Cardiac muscle cell (in vitro differentiated cells and primary cell): Measurements from ENCODE around the gene EYA4. TPM values are rescaled to one million over a fixed set of nuclear protein-coding genes. Genes with fewer than 3 reads are reported as not detected.

Experiments used
- DNase-seq, 2 donors: peaks; one replicate each; pipeline versions ENCODE4 v3.0.0 to v3.0.0-alpha.2; 2010 to 2017; ENCODE audit warnings: low read depth in 1 of 2, low spot score in 1 of 2
- H3K27ac ChIP-seq: fragments of 200-600 bp; sonication (generic); 2 replicates; pipeline ENCODE4 v1.5.1; 2016
- H3K27me3 ChIP-seq: fragments of 200-600 bp; sonication (generic); 2 replicates; pipeline ENCODE4 v1.6.0; 2016; ENCODE audit warnings: control low read depth
- H3K36me3 ChIP-seq: fragments of 200-600 bp; sonication (generic); 2 replicates; pipeline ENCODE4 v1.5.1; 2016; ENCODE audit warnings: control low read depth
- H3K4me1 ChIP-seq: fragments of 200-600 bp; sonication (generic); 2 replicates; pipeline ENCODE4 v1.8.1; 2017; ENCODE audit warnings: low read depth, mild to moderate bottlenecking, mixed run types
- H3K4me3 ChIP-seq: fragments of 200-600 bp; sonication (generic); 2 replicates; pipeline ENCODE4 v1.5.1; 2016; ENCODE audit warnings: mild to moderate bottlenecking
- H3K9me3 ChIP-seq: fragments of 200-600 bp; sonication (generic); 2 replicates; pipeline ENCODE4 v1.5.1; 2017; ENCODE audit warnings: low read depth, mild to moderate bottlenecking, control low read depth
- polyA plus RNA-seq: library from polyadenylated mRNA; unstranded; fragments of >200 nt; fragmentation: Nextera tagmentation; extraction: Ambion mirVana; gene quantifications from 2 replicates; pipeline ENCODE4 v1.2.1, GENCODE V29; 2016
- total RNA-seq: library from RNA; depleted of rRNA; stranded (reverse); fragments of >200 nt; gene quantifications from 2 replicates; pipeline ENCODE4 v1.2.3, GENCODE V29; 2016
- TF ChIP-seq, protein P1 (sequence below): IDR thresholded peaks from 2 replicates; pipeline ENCODE4 v1.5.1; 2012; ENCODE audit warnings: low read depth, mild to moderate bottlenecking, low read length

The EYA4 gene
- total and polyA plus RNA-seq, 2 experiments from 2014 or later: 0.03 to 0.11 TPM

DNA sequence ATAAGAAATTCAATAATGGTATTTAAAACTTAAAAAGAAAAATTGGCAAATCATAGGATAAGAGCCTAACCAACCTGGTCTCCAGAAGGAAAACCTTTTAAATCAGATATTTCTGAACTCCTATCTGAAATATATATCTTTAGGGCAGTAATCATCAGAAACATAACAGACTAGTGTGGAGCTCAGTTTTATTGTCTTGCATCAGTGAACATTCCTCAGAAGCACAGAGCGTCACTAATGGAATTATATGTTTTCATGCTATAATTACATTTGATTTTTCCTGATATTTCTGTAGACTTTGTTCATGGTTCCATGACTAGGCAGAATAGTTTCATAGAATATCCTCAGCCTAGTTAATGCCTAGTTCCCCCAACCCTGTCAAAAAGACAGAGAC is 262.2 kb downstream of the EYA4 start:
- no peaks in the 10 kb centered on the region for H3K4me1 ChIP-seq
- DNase-seq: peak in 1 of 2 donors; percentile 36
- TF ChIP-seq, protein P1, sequence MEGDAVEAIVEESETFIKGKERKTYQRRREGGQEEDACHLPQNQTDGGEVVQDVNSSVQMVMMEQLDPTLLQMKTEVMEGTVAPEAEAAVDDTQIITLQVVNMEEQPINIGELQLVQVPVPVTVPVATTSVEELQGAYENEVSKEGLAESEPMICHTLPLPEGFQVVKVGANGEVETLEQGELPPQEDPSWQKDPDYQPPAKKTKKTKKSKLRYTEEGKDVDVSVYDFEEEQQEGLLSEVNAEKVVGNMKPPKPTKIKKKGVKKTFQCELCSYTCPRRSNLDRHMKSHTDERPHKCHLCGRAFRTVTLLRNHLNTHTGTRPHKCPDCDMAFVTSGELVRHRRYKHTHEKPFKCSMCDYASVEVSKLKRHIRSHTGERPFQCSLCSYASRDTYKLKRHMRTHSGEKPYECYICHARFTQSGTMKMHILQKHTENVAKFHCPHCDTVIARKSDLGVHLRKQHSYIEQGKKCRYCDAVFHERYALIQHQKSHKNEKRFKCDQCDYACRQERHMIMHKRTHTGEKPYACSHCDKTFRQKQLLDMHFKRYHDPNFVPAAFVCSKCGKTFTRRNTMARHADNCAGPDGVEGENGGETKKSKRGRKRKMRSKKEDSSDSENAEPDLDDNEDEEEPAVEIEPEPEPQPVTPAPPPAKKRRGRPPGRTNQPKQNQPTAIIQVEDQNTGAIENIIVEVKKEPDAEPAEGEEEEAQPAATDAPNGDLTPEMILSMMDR: no peak
- no peak overlapping the region for H3K4me3 ChIP-seq
- H3K27me3 ChIP-seq: no peaks in the 10 kb centered on the region
- no peaks in the 10 kb centered on the region for H3K36me3 ChIP-seq
- no peaks in the 10 kb centered on the region for H3K9me3 ChIP-seq
- no peak overlapping the region for H3K27ac ChIP-seq

DNA sequence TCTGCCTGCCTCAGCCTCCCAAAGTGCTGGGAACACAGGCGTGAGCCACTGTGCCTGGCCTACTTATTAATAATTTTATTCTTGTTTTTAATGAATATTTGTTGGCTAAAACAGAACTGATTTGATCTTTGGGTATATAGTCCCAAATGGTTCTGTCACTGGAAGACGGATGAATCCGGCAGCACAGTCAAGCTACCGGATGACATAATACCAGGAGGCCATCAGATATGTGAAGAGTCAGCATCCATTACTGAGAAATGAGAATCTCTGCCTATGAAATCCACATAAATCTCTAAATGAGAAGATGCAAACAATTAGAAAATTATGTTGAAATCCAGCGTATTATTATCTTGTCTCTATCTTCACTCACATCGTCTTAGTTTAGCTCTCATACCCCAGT is 263.0 kb downstream of the EYA4 start:
- no peak for DNase-seq
- H3K4me1 ChIP-seq: no peaks in the 10 kb centered on the region
- TF ChIP-seq, protein P1: no peak
- no peaks in the 10 kb centered on the region for H3K9me3 ChIP-seq
- H3K27ac ChIP-seq: no peak overlapping the region
- no peaks in the 10 kb centered on the region for H3K36me3 ChIP-seq
- no peaks in the 10 kb centered on the region for H3K27me3 ChIP-seq
- no peak overlapping the region for H3K4me3 ChIP-seq

- no peaks in the 10 kb centered on the region for H3K36me3 ChIP-seq
- H3K27me3 ChIP-seq: no peaks in the 10 kb centered on the region
- no peak overlapping the region for H3K27ac ChIP-seq
- DNase-seq: peak in 1 of 2 donors; percentile 39
- TF ChIP-seq, protein P1: no peak
- no peaks in the 10 kb centered on the region for H3K9me3 ChIP-seq
- H3K4me1 ChIP-seq: no peaks in the 10 kb centered on the region
- no peak overlapping the region for H3K4me3 ChIP-seq
Measured at GRCh38 chr6:133504761-133505160, 263.6 kb downstream of the EYA4 start.

DNA sequence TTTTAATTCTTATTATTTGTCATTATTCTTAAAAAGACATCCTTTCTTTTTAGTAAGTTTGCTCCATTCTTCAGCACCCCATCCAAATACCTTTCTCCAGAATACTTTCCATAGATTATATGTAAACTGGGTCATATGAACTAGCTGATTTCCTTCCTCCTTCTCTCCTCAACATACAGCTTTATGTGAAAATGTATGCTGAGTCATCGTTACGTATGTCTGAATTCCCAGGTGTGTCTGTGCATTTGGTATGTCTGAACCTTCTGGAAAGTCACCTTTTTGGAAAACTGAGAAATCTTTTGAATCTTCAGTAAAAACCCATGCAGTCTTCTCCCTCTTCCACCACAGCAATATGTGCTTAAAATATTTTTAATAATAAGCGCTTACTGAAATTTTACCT is 264.5 kb downstream of the EYA4 start:
- Histone ChIP-seq H3K27ac (no peak overlapping the region), H3K36me3 (no peaks in the 10 kb centered on the region), H3K9me3 (no peaks in the 10 kb centered on the region), H3K4me3 (no peak overlapping the region), H3K27me3 (no peaks in the 10 kb centered on the region), H3K4me1 (no peaks in the 10 kb centered on the region)
- TF ChIP-seq, protein P1: no peak
- DNase-seq: no peak

GRCh38 chr6:133512410-133513016 is 271.4 kb downstream of the EYA4 start:
- H3K36me3 ChIP-seq: no peaks in the 10 kb centered on the region
- H3K27me3 ChIP-seq: no peaks in the 10 kb centered on the region
- no peaks in the 10 kb centered on the region for H3K9me3 ChIP-seq
- no peak overlapping the region for H3K27ac ChIP-seq
- H3K4me3 ChIP-seq: no peak overlapping the region
- H3K4me1 ChIP-seq: no peaks in the 10 kb centered on the region
- DNase-seq: peak; percentile 55 to 80
- TF ChIP-seq, protein P1: peak; percentile 67
